Natural killer cell (primary cell): Measurements from ENCODE around the gene SYNGR1. TPM values are rescaled to one million over a fixed set of nuclear protein-coding genes. Genes with fewer than 3 reads are reported as not detected.

Experiments used
- ATAC-seq, 3 donors: fragments of 150-1000 bp in 2 of 3; fragments of 200-7000 bp in 1 of 3; cut with Tn5 transposase; 1 replicate in 1 of 3; 2 replicates in 2 of 3; pipeline ENCODE4 v1.10.0; 2021; ENCODE audit warnings: mild to moderate bottlenecking in 2 of 3, moderate library complexity in 2 of 3
- DNase-seq, 2 donors: peaks; one replicate each; pipeline versions ENCODE4 v3.0.0 to v3.0.0-alpha.2; 2013 to 2021; ENCODE audit warnings: mixed read lengths in 1 of 2
- H3K27ac ChIP-seq: one replicate; pipeline ENCODE4 v1.5.1; 2013; ENCODE audit warnings: mild to moderate bottlenecking, low read length
- H3K27me3 ChIP-seq: one replicate; pipeline ENCODE4 v1.6.1; 2013; ENCODE audit warnings: low read length; ENCODE audit not compliant: control insufficient read depth, insufficient read depth
- H3K36me3 ChIP-seq: one replicate; pipeline ENCODE4 v1.6.1; 2013; ENCODE audit warnings: low read length; ENCODE audit not compliant: control insufficient read depth, insufficient read depth
- H3K4me1 ChIP-seq: one replicate; pipeline ENCODE4 v1.6.1; 2013; ENCODE audit warnings: low read length; ENCODE audit not compliant: control insufficient read depth, insufficient read depth
- H3K4me3 ChIP-seq: one replicate; pipeline ENCODE4 v1.5.1; 2013; ENCODE audit warnings: low read length
- H3K9me3 ChIP-seq: one replicate; pipeline ENCODE4 v1.6.1; 2013; ENCODE audit warnings: low read length; ENCODE audit not compliant: control insufficient read depth, insufficient read depth
- H3K27ac Mint-ChIP-seq, 2 donors: one replicate each; pipeline ENCODE4 v1.8.0; 2022; ENCODE audit warnings: mild to moderate bottlenecking in 2 of 2, mixed read lengths in 2 of 2, moderate library complexity in 1 of 2
- H3K27me3 Mint-ChIP-seq, 2 donors: one replicate each; pipeline ENCODE4 v1.8.0; 2022; ENCODE audit warnings: low read depth in 2 of 2, mixed read lengths in 2 of 2
- H3K36me3 Mint-ChIP-seq: one replicate; pipeline ENCODE4 v1.8.0; 2022; ENCODE audit warnings: mixed read lengths
- H3K4me1 Mint-ChIP-seq, 2 donors: one replicate each; pipeline ENCODE4 v1.8.0; 2022; ENCODE audit warnings: mixed read lengths in 2 of 2
- H3K4me3 Mint-ChIP-seq: one replicate; pipeline ENCODE4 v1.8.0; 2022; ENCODE audit warnings: mild to moderate bottlenecking, moderate library complexity, mixed read lengths
- H3K9me3 Mint-ChIP-seq, 2 donors: one replicate each; pipeline ENCODE4 v1.8.0; 2022; ENCODE audit warnings: mixed read lengths in 2 of 2
- CTCF ChIP-seq: fragments of 200-600 bp; IDR thresholded peaks from one replicate; pipeline ENCODE4 v1.8.0; 2022; ENCODE audit warnings: antibody characterized with exemption
- WGBS: methylation state at CpG from one replicate; pipeline ENCODE4 v1.1.7; 2013; ENCODE audit warnings: missing lambda C conversion rate; ENCODE audit not compliant: insufficient coverage; 5-methylcytosine and 5-hydroxymethylcytosine counted together
- intact Hi-C: fragments of 100-400 bp; cut with micrococcal nuclease; formaldehyde crosslinking; loops from one replicate; pipeline ENCODE4 v1.14.2; 2022
- total RNA-seq, 4 donors: library from RNA; stranded (reverse); fragments of 120-200 nt in 1 of 4; gene quantifications; one replicate each; pipeline versions ENCODE4 v1.2.3 to v1.2.4, GENCODE V29; 2013 to 2022

The SYNGR1 gene
- total RNA-seq, 3 donors from 2014 or later (not counting 1 experiment from before 2014, with no cell fraction given) = 30.3 to 35.7 (median 31.3) TPM

DNA sequence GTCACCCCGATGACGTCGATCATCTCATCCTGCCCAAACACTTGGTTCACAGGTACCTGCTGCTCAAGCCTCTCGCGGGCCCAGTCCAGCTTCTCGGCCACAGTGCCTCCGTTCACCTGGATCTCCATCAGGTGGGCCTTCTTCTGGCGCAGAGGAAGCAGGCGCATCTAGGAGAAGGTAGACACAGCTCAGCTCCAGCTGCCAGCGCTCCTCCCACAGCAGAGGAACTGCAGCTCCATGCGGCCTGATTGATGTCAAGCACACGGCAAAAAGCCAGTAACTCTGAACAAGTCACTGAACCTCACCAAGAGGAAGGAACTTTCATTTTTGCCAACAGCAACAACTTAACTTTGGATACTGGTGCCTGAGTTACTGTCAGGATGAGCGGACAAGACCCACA is 34.4 kb upstream of the SYNGR1 start:
- ATAC-seq (no peak), DNase-seq (peak in 1 of 2 donors; percentile 9)
- H3K27ac ChIP-seq = no peak overlapping the region
- intact Hi-C loops = loop anchor here (5.0 kb wide), 1 partner anchor 308 kb away; no protein-coding TSS in a partner anchor
- H3K4me3 Mint-ChIP-seq = no peak overlapping the region
- peak overlapping the region; percentile 16 to 100 for H3K27ac Mint-ChIP-seq
- no peak overlapping the region for H3K4me3 ChIP-seq
- H3K9me3 Mint-ChIP-seq = no peaks in the 10 kb centered on the region
- H3K4me1 Mint-ChIP-seq = peaks cover 39 to 69% of the 10 kb centered on the region in 2 donors
- no peaks in the 10 kb centered on the region for H3K27me3 Mint-ChIP-seq
- no peak for TF ChIP-seq CTCF
- no peaks in the 10 kb centered on the region for H3K27me3 ChIP-seq
- H3K36me3 ChIP-seq = peaks cover 70% of the 10 kb centered on the region
- H3K4me1 ChIP-seq = peaks cover 67% of the 10 kb centered on the region
- 91% methylated on average over 13 of the region's 13 CpGs for WGBS
- H3K36me3 Mint-ChIP-seq = no peaks in the 10 kb centered on the region
- H3K9me3 ChIP-seq = no peaks in the 10 kb centered on the region

- peaks cover 66% of the 10 kb centered on the region for H3K4me1 ChIP-seq
- Mint-ChIP-seq H3K36me3 (no peaks in the 10 kb centered on the region), H3K4me3 (peak overlapping the region; percentile 99), H3K9me3 (no peaks in the 10 kb centered on the region), H3K27me3 (no peaks in the 10 kb centered on the region), H3K27ac (peak overlapping the region; percentile 99 to 100), H3K4me1 (peaks cover 36 to 72% of the 10 kb centered on the region in 2 donors)
- peaks cover 67% of the 10 kb centered on the region for H3K36me3 ChIP-seq
- peak; percentile 78 for TF ChIP-seq CTCF
- H3K9me3 ChIP-seq = no peaks in the 10 kb centered on the region
- intact Hi-C loops = loop anchor here (2.0 to 5.0 kb wide), 2 partner anchors 309 to 450 kb away; no protein-coding TSS in a partner anchor
- DNase-seq (peak; percentile 68 to 89), ATAC-seq (peak; percentile 29 to 52 (median 41))
- H3K4me3 ChIP-seq = no peak overlapping the region
- 57% methylated on average over 17 of the region's 17 CpGs for WGBS
- H3K27me3 ChIP-seq = no peaks in the 10 kb centered on the region
- H3K27ac ChIP-seq = peak overlapping the region; percentile 43
These were observed 33.2 kb upstream of the SYNGR1 start for GRCh38 chr22:39316440-39317083.

- H3K9me3 Mint-ChIP-seq = no peaks in the 10 kb centered on the region
- peaks cover 61% of the 10 kb centered on the region for H3K36me3 ChIP-seq
- peak overlapping the region; percentile 22 for H3K27ac ChIP-seq
- 25% methylated on average over 9 of the region's 9 CpGs for WGBS
- no peak overlapping the region for H3K4me3 ChIP-seq
- DNase-seq = peak; percentile 59 to 65
- no peak for TF ChIP-seq CTCF
- intact Hi-C loops = loop anchor here (2.0 to 5.0 kb wide), 2 partner anchors 310 to 450 kb away; no protein-coding TSS in a partner anchor
- peaks cover 34 to 69% of the 10 kb centered on the region in 2 donors for H3K4me1 Mint-ChIP-seq
- no peaks in the 10 kb centered on the region for H3K9me3 ChIP-seq
- peaks cover 66% of the 10 kb centered on the region for H3K4me1 ChIP-seq
- ATAC-seq = peak in 2 of 3 donors; percentile 3 to 32
- H3K27me3 ChIP-seq = no peaks in the 10 kb centered on the region
- no peaks in the 10 kb centered on the region for H3K36me3 Mint-ChIP-seq
- H3K27me3 Mint-ChIP-seq = no peaks in the 10 kb centered on the region
- H3K27ac Mint-ChIP-seq = peak overlapping the region; percentile 99 to 100
- H3K4me3 Mint-ChIP-seq = peak overlapping the region; percentile 99
These were observed 32.6 kb upstream of the SYNGR1 start for GRCh38 chr22:39317084-39317774.
